CD8-positive, alpha-beta memory T cell (primary cell): ENCODE measurements around the gene USP17L29. TPM values are rescaled to one million over a fixed set of nuclear protein-coding genes. Genes with fewer than 3 reads are reported as not detected.
"Not testable (repeated sequence)": the region's sequence is repeated elsewhere in the genome, so short reads cannot be mapped to it uniquely, and the experiment has no call there.

ENCODE experiments used
- CTCF ChIA-PET: fragments of 350-600 bp; sonication (Branson Sonifier 250); formaldehyde crosslinking; loops from one replicate; lab custom pipeline; 2021; ENCODE audit warnings: antibody characterized with exemption; lab: Charles Lee
- POLR2A ChIA-PET: fragments of 350-600 bp; sonication (Branson Sonifier 250); formaldehyde crosslinking; loops from one replicate; lab custom pipeline; 2021; ENCODE audit warnings: antibody characterized with exemption; lab: Charles Lee
- DNase-seq, 5 donors: peaks; one replicate each; pipeline versions ENCODE4 v3.0.0 to v3.0.0-alpha.2; 2020 to 2022; ENCODE audit warnings: mixed read lengths in 1 of 5
- H3K27ac ChIP-seq: one replicate; pipeline ENCODE4 v1.7.0; 2013; ENCODE audit warnings: low read depth, mild to moderate bottlenecking, low read length, moderate library complexity
- H3K27me3 ChIP-seq: 2 replicates; pipeline ENCODE4 v1.7.0; 2013; ENCODE audit warnings: low read length, mild to moderate bottlenecking; ENCODE audit not compliant: insufficient read depth, poor library complexity, severe bottlenecking
- H3K36me3 ChIP-seq: 2 replicates; pipeline ENCODE4 v1.7.0; 2013; ENCODE audit warnings: mild to moderate bottlenecking, low read length, moderate library complexity; ENCODE audit not compliant: insufficient read depth
- H3K4me1 ChIP-seq: 2 replicates; pipeline ENCODE4 v1.7.0; 2013; ENCODE audit warnings: mild to moderate bottlenecking, low read length, moderate library complexity; ENCODE audit not compliant: insufficient read depth
- H3K4me3 ChIP-seq: 2 replicates; pipeline ENCODE4 v1.7.0; 2013; ENCODE audit warnings: mild to moderate bottlenecking, low read length
- H3K9me3 ChIP-seq: 2 replicates; pipeline ENCODE4 v1.7.0; 2013; ENCODE audit warnings: mild to moderate bottlenecking, low read length
- H3K27ac Mint-ChIP-seq, 8 donors: one replicate each; pipeline ENCODE4 v1.8.0; 2020 to 2021; ENCODE audit warnings: mixed read lengths in 8 of 8, mild to moderate bottlenecking in 6 of 8, inconsistent platforms in 3 of 8, moderate library complexity in 3 of 8
- H3K27me3 Mint-ChIP-seq, 2 donors: one replicate each; pipeline ENCODE4 v1.8.0; 2020 to 2021; ENCODE audit warnings: mixed read lengths in 2 of 2, mild to moderate bottlenecking in 1 of 2, moderate library complexity in 1 of 2
- H3K36me3 Mint-ChIP-seq, 3 donors: one replicate each; pipeline ENCODE4 v1.8.0; 2020 to 2021; ENCODE audit warnings: mixed read lengths in 3 of 3, inconsistent platforms in 1 of 3, mild to moderate bottlenecking in 1 of 3
- H3K4me1 Mint-ChIP-seq, 3 donors: one replicate each; pipeline ENCODE4 v1.8.0; 2020 to 2021; ENCODE audit warnings: mixed read lengths in 3 of 3, inconsistent platforms in 1 of 3, mild to moderate bottlenecking in 1 of 3
- H3K4me3 Mint-ChIP-seq, 7 donors: one replicate each; pipeline ENCODE4 v1.8.0; 2020 to 2021; ENCODE audit warnings: mixed read lengths in 7 of 7, mild to moderate bottlenecking in 6 of 7, moderate library complexity in 4 of 7, inconsistent platforms in 2 of 7
- H3K9me3 Mint-ChIP-seq, 5 donors: one replicate each; pipeline ENCODE4 v1.8.0; 2020 to 2022; ENCODE audit warnings: mixed read lengths in 5 of 5, mild to moderate bottlenecking in 3 of 5, moderate library complexity in 2 of 5, inconsistent platforms in 1 of 5
- polyA plus RNA-seq: library from polyadenylated mRNA; unstranded; fragments of 300-500 nt; fragmentation: Illumina TruSeq; gene quantifications from one replicate; pipeline ENCODE4 v1.2.3, GENCODE V29; 2021
- total RNA-seq, 2 experiments: library from RNA; stranded (reverse); gene quantifications; one replicate each; pipeline ENCODE4 v1.2.3, GENCODE V29; 2021

The USP17L29 gene
- total and polyA plus RNA-seq, 3 experiments from 2014 or later, result not detected

- H3K4me3 Mint-ChIP-seq, CTCF ChIA-PET, H3K27me3 ChIP-seq, H3K9me3 Mint-ChIP-seq, H3K9me3 ChIP-seq, H3K36me3 ChIP-seq, H3K36me3 Mint-ChIP-seq, POLR2A ChIA-PET, H3K27ac ChIP-seq, H3K4me1 ChIP-seq, H3K27ac Mint-ChIP-seq, H3K4me3 ChIP-seq, H3K27me3 Mint-ChIP-seq, H3K4me1 Mint-ChIP-seq, DNase-seq: not testable (repeated sequence)
Observed at GRCh38 chr4:9350866-9351265, 2.6 kb upstream of the USP17L29 start.

- DNase-seq, H3K4me3 Mint-ChIP-seq, H3K27ac Mint-ChIP-seq, H3K4me1 ChIP-seq, H3K4me3 ChIP-seq, H3K27me3 Mint-ChIP-seq, H3K36me3 ChIP-seq, H3K27me3 ChIP-seq, CTCF ChIA-PET, H3K4me1 Mint-ChIP-seq, POLR2A ChIA-PET, H3K36me3 Mint-ChIP-seq, H3K9me3 Mint-ChIP-seq, H3K9me3 ChIP-seq, H3K27ac ChIP-seq: not testable (repeated sequence)
Observed at GRCh38 chr4:9362829-9363228, 9.4 kb downstream of the USP17L29 start, which contains the start of gene USP17L30. USP17L30 (plus strand) TSS chr4:9363129; CDS start chr4:9363129, 0 bp downstream.

- H3K4me1 Mint-ChIP-seq, H3K4me3 ChIP-seq, CTCF ChIA-PET, H3K27ac ChIP-seq, H3K36me3 Mint-ChIP-seq, H3K27me3 ChIP-seq, H3K27me3 Mint-ChIP-seq, H3K4me3 Mint-ChIP-seq, POLR2A ChIA-PET, DNase-seq, H3K9me3 ChIP-seq, H3K27ac Mint-ChIP-seq, H3K9me3 Mint-ChIP-seq, H3K36me3 ChIP-seq, H3K4me1 ChIP-seq: not testable (repeated sequence)
Observed at GRCh38 chr4:9379881-9380280, 26.4 kb downstream of the USP17L29 start.

GRCh38 chr4:9381012-9381534 lies 27.6 kb downstream of the USP17L29 start:
- POLR2A ChIA-PET, CTCF ChIA-PET: not testable (repeated sequence)

GRCh38 chr4:9384126-9384525 lies 30.7 kb downstream of the USP17L29 start:
- H3K36me3 ChIP-seq, result no peaks in the 10 kb centered on the region
- no peak overlapping the region for H3K27ac Mint-ChIP-seq
- ChIA-PET POLR2A (no interaction called here), CTCF (no interaction called here)
- DNase-seq, result no peak
- no peak overlapping the region for H3K4me3 Mint-ChIP-seq
- peaks cover 0 to 3% (median 0%) of the 10 kb centered on the region in 3 donors for H3K4me1 Mint-ChIP-seq
- H3K27me3 Mint-ChIP-seq, result peaks cover 0 to 3% of the 10 kb centered on the region in 2 donors
- no peaks in the 10 kb centered on the region for H3K36me3 Mint-ChIP-seq
- peaks cover 0 to 2% (median 0%) of the 10 kb centered on the region in 5 donors for H3K9me3 Mint-ChIP-seq
- no peaks in the 10 kb centered on the region for H3K9me3 ChIP-seq
- no peak overlapping the region for H3K4me3 ChIP-seq
- no peaks in the 10 kb centered on the region for H3K4me1 ChIP-seq
- no peaks in the 10 kb centered on the region for H3K27me3 ChIP-seq
- no peak overlapping the region for H3K27ac ChIP-seq

More at GRCh38 chr4:9381012-9381534, 27.6 kb downstream of the USP17L29 start:
- H3K36me3 ChIP-seq, H3K27me3 Mint-ChIP-seq, H3K9me3 ChIP-seq, H3K27ac Mint-ChIP-seq, H3K27me3 ChIP-seq, H3K9me3 Mint-ChIP-seq, H3K27ac ChIP-seq, H3K4me1 ChIP-seq, H3K4me3 ChIP-seq, H3K36me3 Mint-ChIP-seq, H3K4me1 Mint-ChIP-seq: not testable (repeated sequence)
- peak in 4 of 5 donors; percentile 19 to 63 (median 28) for DNase-seq
- peak overlapping the region in 3 of 7 donors; percentile 3 to 46 (median 31) for H3K4me3 Mint-ChIP-seq

- H3K4me1 Mint-ChIP-seq, H3K27me3 ChIP-seq, POLR2A ChIA-PET, H3K27ac ChIP-seq, H3K27me3 Mint-ChIP-seq, CTCF ChIA-PET, H3K4me1 ChIP-seq, DNase-seq, H3K36me3 ChIP-seq, H3K4me3 Mint-ChIP-seq, H3K27ac Mint-ChIP-seq, H3K9me3 ChIP-seq, H3K4me3 ChIP-seq, H3K36me3 Mint-ChIP-seq, H3K9me3 Mint-ChIP-seq: not testable (repeated sequence)
Observed at GRCh38 chr4:9389001-9389400, 35.6 kb downstream of the USP17L29 start.

Other genes with a start within 250 kb of the USP17L29 start
- gene FAM90A26, start 183.2 kb upstream of the USP17L29 start, total RNA-seq, result not detected
- not detected for gene FAM90A26, start 183.2 kb upstream of the USP17L29 start, polyA plus RNA-seq
- not detected for gene USP17L10, start 143.0 kb upstream of the USP17L29 start, total RNA-seq
- not detected for gene USP17L10, start 143.0 kb upstream of the USP17L29 start, polyA plus RNA-seq
- gene USP17L11, start 138.2 kb upstream of the USP17L29 start, total RNA-seq, result under 1 TPM in 1 of 2 experiments, not detected in 1; 0.13 TPM
- gene USP17L11, start 138.2 kb upstream of the USP17L29 start, polyA plus RNA-seq, result not detected
- not detected for gene USP17L12, start 133.5 kb upstream of the USP17L29 start, total RNA-seq
- gene USP17L12, start 133.5 kb upstream of the USP17L29 start, polyA plus RNA-seq, result not detected
- not detected for gene USP17L13, start 128.7 kb upstream of the USP17L29 start, total RNA-seq
- not detected for gene USP17L13, start 128.7 kb upstream of the USP17L29 start, polyA plus RNA-seq
- not detected for gene USP17L15, start 119.3 kb upstream of the USP17L29 start, total RNA-seq
- not detected for gene USP17L15, start 119.3 kb upstream of the USP17L29 start, polyA plus RNA-seq
- gene USP17L17, start 109.8 kb upstream of the USP17L29 start, total RNA-seq, result not detected
- not detected for gene USP17L17, start 109.8 kb upstream of the USP17L29 start, polyA plus RNA-seq
- gene USP17L18, start 105.0 kb upstream of the USP17L29 start, total RNA-seq, result not detected
- gene USP17L18, start 105.0 kb upstream of the USP17L29 start, polyA plus RNA-seq, result not detected
- gene USP17L19, start 100.3 kb upstream of the USP17L29 start, total RNA-seq, result not detected
- gene USP17L19, start 100.3 kb upstream of the USP17L29 start, polyA plus RNA-seq, result not detected
- gene USP17L20, start 95.5 kb upstream of the USP17L29 start, total RNA-seq, result not detected
- gene USP17L20, start 95.5 kb upstream of the USP17L29 start, polyA plus RNA-seq, result not detected
- gene USP17L21, start 90.8 kb upstream of the USP17L29 start, total RNA-seq, result not detected
- gene USP17L21, start 90.8 kb upstream of the USP17L29 start, polyA plus RNA-seq, result not detected
- gene USP17L22, start 86.0 kb upstream of the USP17L29 start, total RNA-seq, result not detected
- gene USP17L22, start 86.0 kb upstream of the USP17L29 start, polyA plus RNA-seq, result not detected
- not detected for gene USP17L24, start 28.5 kb upstream of the USP17L29 start, total RNA-seq
- not detected for gene USP17L24, start 28.5 kb upstream of the USP17L29 start, polyA plus RNA-seq
- gene USP17L25, start 23.7 kb upstream of the USP17L29 start, total RNA-seq, result not detected
- not detected for gene USP17L25, start 23.7 kb upstream of the USP17L29 start, polyA plus RNA-seq
- gene USP17L26, start 19.0 kb upstream of the USP17L29 start, total RNA-seq, result not detected
- not detected for gene USP17L26, start 19.0 kb upstream of the USP17L29 start, polyA plus RNA-seq
- gene USP17L5, start 14.2 kb upstream of the USP17L29 start, total RNA-seq, result not detected
- not detected for gene USP17L5, start 14.2 kb upstream of the USP17L29 start, polyA plus RNA-seq
- not detected for gene USP17L27, start 9.5 kb upstream of the USP17L29 start, total RNA-seq
- gene USP17L27, start 9.5 kb upstream of the USP17L29 start, polyA plus RNA-seq, result not detected
- gene USP17L28, start 4.7 kb upstream of the USP17L29 start, total RNA-seq, result not detected
- not detected for gene USP17L28, start 4.7 kb upstream of the USP17L29 start, polyA plus RNA-seq
- not detected for gene USP17L30, start 9.5 kb downstream of the USP17L29 start, total RNA-seq
- gene USP17L30, start 9.5 kb downstream of the USP17L29 start, polyA plus RNA-seq, result not detected
- gene DEFB131A, start 90.8 kb downstream of the USP17L29 start, total RNA-seq, result not detected
- not detected for gene DEFB131A, start 90.8 kb downstream of the USP17L29 start, polyA plus RNA-seq